PFSK-1 (cell line): Measurements from ENCODE around the gene RTCA.

Experiments
- FOXP2 ChIP-seq: optimal IDR thresholded peaks from 2 replicates; pipeline ENCODE3; 2011; ENCODE audit warnings: borderline replicate concordance, control low read depth, inconsistent platforms; ENCODE audit not compliant: insufficient read depth; ENCODE audit errors: extremely low read length, extremely low read depth
- POLR2AphosphoS5 ChIP-seq: IDR thresholded peaks from 2 replicates; pipeline ENCODE4 v1.6.1; 2012; ENCODE audit warnings: low read depth, mild to moderate bottlenecking, control low read depth, low read length, moderate library complexity
- REST ChIP-seq, 2 experiments: IDR thresholded peaks; 2 replicates each; pipeline versions ENCODE4 v1.6.1 to v1.8.0; 2011 to 2012; ENCODE audit warnings: low read depth in 2 of 2, low read length in 2 of 2, control low read depth in 1 of 2, inconsistent platforms in 1 of 2, mild to moderate bottlenecking in 1 of 2, moderate library complexity in 1 of 2; ENCODE audit not compliant: insufficient read depth in 1 of 2
- SIN3A ChIP-seq: IDR thresholded peaks from 2 replicates; pipeline ENCODE4 v1.6.1; 2012; ENCODE audit warnings: mild to moderate bottlenecking, low read length, moderate library complexity, borderline replicate concordance; ENCODE audit not compliant: insufficient read depth
- TAF1 ChIP-seq: IDR thresholded peaks from 2 replicates; pipeline ENCODE4 v1.6.1; 2012; ENCODE audit warnings: low read length, control low read depth, borderline replicate concordance; ENCODE audit not compliant: insufficient read depth

RTCA gene

DNA sequence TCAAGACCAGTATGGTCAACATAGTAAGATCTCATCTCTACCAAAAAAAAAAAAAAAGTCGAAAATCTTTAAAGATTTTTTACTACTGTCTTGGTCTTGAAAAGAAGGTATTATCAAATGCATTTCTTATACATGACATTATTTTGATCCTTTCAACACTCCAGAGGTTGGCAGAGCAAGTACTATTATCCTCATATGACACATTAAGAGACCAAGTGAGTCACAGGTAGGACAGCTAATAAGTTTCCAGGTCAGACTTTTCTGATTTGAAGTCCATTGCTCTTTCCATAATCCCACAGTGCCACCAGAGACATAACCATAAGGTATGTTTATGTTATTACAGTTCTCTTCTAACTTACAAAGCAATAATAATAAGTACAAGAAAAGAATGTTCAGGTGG, 31.6 kb upstream of the RTCA start:
- TF ChIP-seq REST (IDR thresholded peaks at IDR 0.05; ENCODE audit: insufficient read depth in 1 of 2, low read depth in 2 of 2, low read length in 2 of 2) (no peak), POLR2AphosphoS5 (no peak), TAF1 (no peak), SIN3A (no peak), FOXP2 (no peak)

- TF ChIP-seq REST (IDR thresholded peaks at IDR 0.05; ENCODE audit: insufficient read depth in 1 of 2, low read depth in 2 of 2, low read length in 2 of 2) (no peak), POLR2AphosphoS5 (no peak), TAF1 (no peak), SIN3A (no peak), FOXP2 (no peak)
Measured at GRCh38 chr1:100237091-100237490, 28.9 kb upstream of the RTCA start.

GRCh38 chr1:100239961-100240360, 26.1 kb upstream of the RTCA start:
- TF ChIP-seq SIN3A (no peak), FOXP2 (no peak), REST (IDR thresholded peaks at IDR 0.05; ENCODE audit: insufficient read depth in 1 of 2, low read depth in 2 of 2, low read length in 2 of 2) (no peak), POLR2AphosphoS5 (no peak), TAF1 (no peak)

GRCh38 chr1:100240631-100241030, 25.4 kb upstream of the RTCA start:
- TF ChIP-seq SIN3A (no peak), TAF1 (no peak)

DNA sequence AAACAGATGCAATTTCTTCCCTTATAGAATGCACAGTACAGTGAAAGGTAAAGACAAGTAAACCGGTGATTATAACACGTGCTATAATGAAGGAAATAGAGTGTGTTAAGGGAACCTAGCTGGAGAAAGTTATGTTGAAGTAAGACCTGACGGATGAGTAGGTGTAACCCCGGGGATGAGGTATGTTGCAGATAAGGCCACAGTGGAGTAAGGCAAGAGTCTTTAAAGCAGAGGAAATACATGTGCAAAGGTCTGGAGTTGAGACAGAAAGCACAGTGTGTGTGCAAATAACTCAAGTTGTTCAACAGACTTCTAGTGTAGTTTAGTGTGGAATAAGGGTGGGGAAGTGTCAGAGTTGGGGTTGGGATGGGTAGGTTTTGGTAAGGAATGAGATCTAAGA, 19.3 kb upstream of the RTCA start:
- TF ChIP-seq REST (IDR thresholded peaks at IDR 0.05; ENCODE audit: insufficient read depth in 1 of 2, low read depth in 2 of 2, low read length in 2 of 2) (no peak), SIN3A (no peak), TAF1 (no peak), FOXP2 (no peak), POLR2AphosphoS5 (no peak)

DNA sequence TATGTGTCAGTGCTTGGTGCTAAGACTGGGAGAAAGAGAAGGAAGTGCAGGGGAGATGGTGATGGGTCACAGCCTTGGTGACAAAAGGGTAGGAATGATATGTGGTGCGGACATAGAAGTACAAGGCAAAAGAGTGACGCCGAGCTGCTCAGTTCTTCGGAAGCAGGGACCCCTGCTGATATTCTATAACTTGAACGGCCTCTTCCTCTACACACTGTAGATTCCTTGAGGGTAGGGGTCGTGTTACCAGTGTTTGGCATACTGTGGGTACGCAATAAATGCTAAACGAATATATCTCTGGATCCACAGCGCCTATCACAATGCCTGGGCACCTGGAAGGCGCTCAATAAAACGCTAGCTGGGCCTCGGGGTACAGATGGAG, 16.9 kb upstream of the RTCA start:
- TF ChIP-seq TAF1 (no peak), FOXP2 (no peak), REST (IDR thresholded peaks at IDR 0.05; ENCODE audit: insufficient read depth in 1 of 2, low read depth in 2 of 2, low read length in 2 of 2) (no peak), POLR2AphosphoS5 (no peak), SIN3A (no peak)
